Ovary (tissue), 3 donors: ENCODE data around the gene ATXN10.

Experiments
- POLR2A ChIP-seq: fragments of 450-650 bp; IDR thresholded peaks from one replicate; pipeline ENCODE4 v1.6.1; 2017; ENCODE audit warnings: antibody characterized with exemption, mild to moderate bottlenecking, moderate library complexity
- TF ChIP-seq, protein P1 (sequence below), 3 donors: fragments of 450-650 bp in 2 of 3; fragments of 200-600 bp in 1 of 3; IDR thresholded peaks; one replicate each; pipeline versions ENCODE4 v1.5.1 to v1.8.0; 2016 to 2022; ENCODE audit warnings: antibody characterized with exemption in 3 of 3, mild to moderate bottlenecking in 1 of 3
- donor health status: DM: no; HTN: no; CAD: no.

DNA sequence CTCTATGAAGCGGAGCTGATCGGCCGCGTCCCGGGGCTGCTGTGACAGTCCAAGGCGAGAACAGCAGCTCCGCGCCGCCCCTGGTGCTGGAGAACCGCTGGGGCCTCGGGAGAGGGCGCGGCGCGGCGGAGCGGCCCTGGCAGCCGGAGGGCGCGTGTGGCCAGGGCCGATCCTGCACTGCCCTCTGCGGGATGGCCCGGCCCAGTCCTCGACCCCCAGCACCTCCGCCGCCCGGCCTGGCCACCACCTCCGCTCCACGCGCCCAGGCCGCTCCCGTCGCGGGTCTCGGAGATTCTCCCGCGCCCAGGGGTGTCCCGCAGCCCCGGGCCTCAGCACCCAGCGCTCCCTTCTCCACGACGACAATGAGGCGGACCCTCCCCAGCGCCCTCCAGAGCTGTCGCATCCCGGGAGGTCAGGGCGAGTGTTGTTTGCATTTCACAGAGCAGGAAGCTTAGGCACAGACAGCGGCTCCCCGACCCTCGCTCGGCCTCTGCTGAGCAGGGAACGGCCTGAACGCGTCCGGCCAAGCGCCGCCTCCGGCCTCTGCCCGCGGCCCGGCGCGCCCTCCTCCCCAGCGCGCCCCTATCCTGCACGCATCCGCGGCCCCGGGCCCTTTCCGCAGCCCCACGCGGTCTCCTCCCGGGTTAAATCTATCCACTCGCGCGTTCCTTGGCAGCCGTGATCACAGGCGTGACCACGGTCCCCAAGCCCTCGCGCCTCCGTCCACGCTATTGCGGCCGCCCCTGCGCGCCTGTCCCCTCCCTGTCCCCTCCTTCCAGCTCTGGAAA lies 195.7 kb downstream of the ATXN10 start:
- TF ChIP-seq POLR2A = no peak
- TF ChIP-seq, protein P1, sequence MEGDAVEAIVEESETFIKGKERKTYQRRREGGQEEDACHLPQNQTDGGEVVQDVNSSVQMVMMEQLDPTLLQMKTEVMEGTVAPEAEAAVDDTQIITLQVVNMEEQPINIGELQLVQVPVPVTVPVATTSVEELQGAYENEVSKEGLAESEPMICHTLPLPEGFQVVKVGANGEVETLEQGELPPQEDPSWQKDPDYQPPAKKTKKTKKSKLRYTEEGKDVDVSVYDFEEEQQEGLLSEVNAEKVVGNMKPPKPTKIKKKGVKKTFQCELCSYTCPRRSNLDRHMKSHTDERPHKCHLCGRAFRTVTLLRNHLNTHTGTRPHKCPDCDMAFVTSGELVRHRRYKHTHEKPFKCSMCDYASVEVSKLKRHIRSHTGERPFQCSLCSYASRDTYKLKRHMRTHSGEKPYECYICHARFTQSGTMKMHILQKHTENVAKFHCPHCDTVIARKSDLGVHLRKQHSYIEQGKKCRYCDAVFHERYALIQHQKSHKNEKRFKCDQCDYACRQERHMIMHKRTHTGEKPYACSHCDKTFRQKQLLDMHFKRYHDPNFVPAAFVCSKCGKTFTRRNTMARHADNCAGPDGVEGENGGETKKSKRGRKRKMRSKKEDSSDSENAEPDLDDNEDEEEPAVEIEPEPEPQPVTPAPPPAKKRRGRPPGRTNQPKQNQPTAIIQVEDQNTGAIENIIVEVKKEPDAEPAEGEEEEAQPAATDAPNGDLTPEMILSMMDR (IDR thresholded peaks at IDR 0.05) = peak in 1 of 3 donors; percentile 10
